ENCODE data around the gene SPIB. TPM values are rescaled to one million over a fixed set of nuclear protein-coding genes. Genes with fewer than 3 reads are reported as not detected.

SPIB gene
- 1.3 TPM in 2 replicates for total RNA-seq

DNA sequence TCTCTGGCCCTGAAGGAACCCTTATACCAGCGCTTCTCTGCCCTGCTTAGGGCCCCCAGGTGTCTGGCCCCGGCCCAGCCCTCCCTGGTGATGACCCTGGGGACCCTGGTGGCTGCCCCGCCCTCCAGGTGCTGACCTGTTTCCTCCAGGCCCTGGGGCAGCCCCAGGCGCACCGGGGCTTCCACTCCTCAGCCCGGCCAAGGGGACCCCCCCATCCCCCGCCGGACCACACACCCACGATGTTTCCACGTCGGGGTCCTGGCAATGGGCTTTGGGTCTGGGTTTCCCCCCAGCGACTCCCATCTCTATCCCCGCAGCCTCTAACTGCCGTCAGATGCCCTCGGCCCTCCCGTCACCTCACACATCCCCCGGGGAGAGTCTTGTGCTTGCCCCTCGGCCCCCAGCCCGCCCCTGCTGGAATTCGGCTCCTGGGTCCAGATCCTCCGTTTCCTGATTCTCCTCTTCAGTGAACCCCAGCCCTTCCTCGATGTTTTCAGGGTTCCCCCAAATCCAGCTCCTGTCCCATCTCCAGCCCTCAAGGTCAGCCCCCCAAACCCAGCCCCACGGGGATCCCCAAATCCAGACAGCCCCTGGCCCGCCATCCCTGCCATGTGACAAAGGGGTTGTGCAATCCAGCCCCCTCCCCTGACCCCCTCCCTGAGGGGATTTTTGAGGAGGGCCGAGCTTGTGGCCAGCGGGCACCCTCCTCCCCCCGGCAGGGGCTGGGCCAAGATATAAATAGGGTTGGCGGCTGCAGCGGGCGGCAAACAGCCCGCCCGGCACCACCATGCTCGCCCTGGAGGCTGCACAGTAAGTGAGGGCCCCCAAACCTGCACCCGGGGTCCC, at the start of gene SPIB:
TSS of gene SPIB (plus strand) at position 763 of the 846 bp plus-strand sequence. CDS start at position 788, 25 bp downstream.
- Mint-ChIP-seq H3K27ac (no peak within 1 kb of the TSS), H3K4me3 (no peak within 1 kb of the TSS), H3K9me3 (no peaks in the 10 kb centered on the region), H3K4me1 (ENCODE audit: low read depth) (peaks cover 12% of the 10 kb centered on the region), H3K36me3 (ENCODE audit: low read depth) (peaks cover 11% of the 10 kb centered on the region), H3K27me3 (ENCODE audit: insufficient read depth) (peaks cover 2% of the 10 kb centered on the region)
- intact Hi-C loops (cut with micrococcal nuclease): no loop called here
- no peak for DNase-seq (ENCODE audit: low spot score)

DNA sequence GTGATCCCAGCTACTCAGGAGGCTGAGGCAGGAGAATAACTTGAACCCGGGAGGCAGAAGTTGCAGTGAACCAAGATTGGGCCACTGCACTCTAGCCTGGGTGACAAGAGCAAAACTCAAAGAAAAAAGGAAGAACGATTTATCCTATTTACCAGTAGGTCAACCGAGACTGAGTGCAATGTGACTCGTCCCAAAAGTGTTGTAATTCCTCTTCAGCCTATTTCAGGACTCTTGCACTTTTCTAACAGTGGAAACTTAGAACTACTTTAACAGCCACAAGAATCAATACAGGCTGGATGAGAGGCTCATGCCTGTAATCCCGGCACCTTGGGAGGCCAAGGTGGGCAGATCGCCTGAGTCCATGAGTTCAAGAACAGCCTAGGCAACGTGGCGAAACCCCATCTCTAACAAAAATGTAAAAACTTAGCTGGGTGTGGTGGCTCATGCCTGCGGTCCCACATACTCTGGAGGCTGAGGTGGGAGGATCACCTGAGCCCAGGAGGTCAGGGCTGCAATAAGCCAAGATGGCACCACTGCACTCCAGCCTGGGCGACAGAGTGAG, 46.7 kb upstream of the SPIB start:
- peaks cover 34% of the 10 kb centered on the region for H3K4me1 Mint-ChIP-seq (ENCODE audit: low read depth)
- no peak for DNase-seq (ENCODE audit: low spot score)
- no peaks in the 10 kb centered on the region for H3K27me3 Mint-ChIP-seq (ENCODE audit: insufficient read depth)
- no peak overlapping the region for H3K4me3 Mint-ChIP-seq
- no peaks in the 10 kb centered on the region for H3K9me3 Mint-ChIP-seq
- H3K27ac Mint-ChIP-seq: no peak overlapping the region
- intact Hi-C loops (cut with micrococcal nuclease): no loop called here
- H3K36me3 Mint-ChIP-seq (ENCODE audit: low read depth): peaks cover 4% of the 10 kb centered on the region

DNA sequence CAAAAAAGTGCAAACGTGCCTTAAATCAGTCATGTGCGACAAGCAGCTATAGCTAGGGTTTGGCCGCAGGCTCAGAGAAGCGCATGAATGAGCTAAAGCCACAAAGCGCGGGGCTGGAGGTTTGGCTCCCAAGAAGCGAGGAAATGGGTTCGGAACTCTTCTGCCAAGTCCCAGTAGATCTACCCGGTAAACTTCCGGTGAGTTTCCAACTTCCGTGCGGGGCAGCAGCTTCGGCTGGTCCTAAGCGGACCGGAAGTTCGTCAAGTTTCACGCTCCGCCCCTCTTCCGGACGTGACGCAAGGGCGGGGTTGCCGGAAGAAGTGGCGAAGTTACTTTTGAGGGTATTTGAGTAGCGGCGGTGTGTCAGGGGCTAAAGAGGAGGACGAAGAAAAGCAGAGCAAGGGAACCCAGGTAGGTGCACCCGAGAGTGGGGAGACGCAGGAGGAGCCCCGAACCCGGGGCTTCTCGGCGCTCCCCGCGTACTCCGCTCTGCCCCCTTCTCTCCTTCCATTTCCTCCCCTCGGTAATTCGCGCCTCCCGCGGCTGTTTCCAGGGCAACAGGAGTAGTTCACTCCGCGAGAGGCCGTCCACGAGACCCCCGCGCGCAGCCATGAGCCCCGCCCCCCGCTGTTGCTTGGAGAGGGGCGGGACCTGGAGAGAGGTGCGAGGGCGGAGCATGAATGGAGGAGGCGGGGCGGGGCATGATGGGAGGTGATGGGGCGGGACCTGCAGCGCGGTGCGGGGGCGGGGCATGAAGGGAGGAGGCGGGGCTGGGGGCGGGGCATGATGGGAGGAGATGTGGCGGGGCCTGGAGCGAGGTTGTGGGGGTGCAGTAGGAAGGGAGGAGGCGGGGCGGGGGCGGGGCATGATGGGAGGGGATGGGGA, 42.3 kb upstream of the SPIB start, which contains the start of gene NR1H2:
TSS of gene NR1H2 (plus strand) at position 292 of the 885 bp plus-strand sequence. CDS start 1,149 bp downstream, outside the sequence.
- Mint-ChIP-seq H3K4me1 (ENCODE audit: low read depth) (peaks cover 27% of the 10 kb centered on the region), H3K27ac (peak within 1 kb of the TSS; percentile 99), H3K36me3 (ENCODE audit: low read depth) (peaks cover 29% of the 10 kb centered on the region), H3K9me3 (no peaks in the 10 kb centered on the region), H3K27me3 (ENCODE audit: insufficient read depth) (no peaks in the 10 kb centered on the region), H3K4me3 (peak within 1 kb of the TSS; percentile 100)
- intact Hi-C loops (cut with micrococcal nuclease): loop anchor here (1.0 kb wide), 6 partner anchors 8 to 499 kb away; partner anchors contain the start of genes AKT1S1, JOSD2, KCNC3 and POLD1
- peak; percentile 93 for DNase-seq (ENCODE audit: low spot score)

DNA sequence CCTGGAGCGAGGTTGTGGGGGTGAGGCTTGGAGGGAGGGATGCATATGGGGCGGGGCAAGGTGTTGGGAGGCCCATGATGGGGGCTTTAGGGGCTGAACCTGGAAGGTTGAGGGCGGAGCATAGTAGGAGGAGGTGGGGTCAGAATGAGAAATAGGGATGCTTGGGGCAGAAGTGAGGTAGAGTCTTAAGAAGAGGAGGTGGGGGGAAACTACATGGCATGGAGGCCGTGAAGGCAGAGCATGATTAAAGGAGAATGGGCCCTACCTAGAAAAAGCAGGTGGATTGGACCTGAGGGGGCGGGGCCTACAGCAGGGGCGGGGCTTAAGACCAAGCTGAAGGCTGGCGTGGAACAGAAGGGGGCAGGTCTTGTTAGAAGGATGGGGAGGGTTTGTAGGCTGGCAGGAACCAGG, 41.7 kb upstream of the SPIB start:
- Mint-ChIP-seq H3K27me3 (ENCODE audit: insufficient read depth) (no peaks in the 10 kb centered on the region), H3K9me3 (no peaks in the 10 kb centered on the region), H3K4me1 (ENCODE audit: low read depth) (peaks cover 27% of the 10 kb centered on the region), H3K36me3 (ENCODE audit: low read depth) (peaks cover 30% of the 10 kb centered on the region), H3K4me3 (peak overlapping the region; percentile 100), H3K27ac (peak overlapping the region; percentile 85)
- intact Hi-C loops (cut with micrococcal nuclease): no loop called here
- DNase-seq (ENCODE audit: low spot score): no peak

DNA sequence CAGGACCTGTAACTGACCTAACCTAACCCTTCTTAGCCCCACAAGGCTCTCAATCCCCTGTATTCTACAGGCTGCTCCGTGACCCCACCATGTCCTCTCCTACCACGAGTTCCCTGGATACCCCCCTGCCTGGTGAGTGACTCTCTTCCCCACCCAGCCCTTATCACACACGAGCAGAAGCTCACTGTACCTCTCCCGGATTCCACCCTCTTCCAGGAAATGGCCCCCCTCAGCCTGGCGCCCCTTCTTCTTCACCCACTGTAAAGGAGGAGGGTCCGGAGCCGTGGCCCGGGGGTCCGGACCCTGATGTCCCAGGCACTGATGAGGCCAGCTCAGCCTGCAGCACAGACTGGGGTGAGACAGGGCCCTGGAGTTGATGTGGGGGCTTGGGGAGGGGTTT, 41.2 kb upstream of the SPIB start:
- H3K27me3 Mint-ChIP-seq (ENCODE audit: insufficient read depth): no peaks in the 10 kb centered on the region
- H3K36me3 Mint-ChIP-seq (ENCODE audit: low read depth): peaks cover 30% of the 10 kb centered on the region
- H3K27ac Mint-ChIP-seq: peak overlapping the region; percentile 85
- no peaks in the 10 kb centered on the region for H3K9me3 Mint-ChIP-seq
- intact Hi-C loops (cut with micrococcal nuclease): no loop called here
- DNase-seq (ENCODE audit: low spot score): no peak
- peaks cover 27% of the 10 kb centered on the region for H3K4me1 Mint-ChIP-seq (ENCODE audit: low read depth)
- H3K4me3 Mint-ChIP-seq: peak overlapping the region; percentile 100

DNA sequence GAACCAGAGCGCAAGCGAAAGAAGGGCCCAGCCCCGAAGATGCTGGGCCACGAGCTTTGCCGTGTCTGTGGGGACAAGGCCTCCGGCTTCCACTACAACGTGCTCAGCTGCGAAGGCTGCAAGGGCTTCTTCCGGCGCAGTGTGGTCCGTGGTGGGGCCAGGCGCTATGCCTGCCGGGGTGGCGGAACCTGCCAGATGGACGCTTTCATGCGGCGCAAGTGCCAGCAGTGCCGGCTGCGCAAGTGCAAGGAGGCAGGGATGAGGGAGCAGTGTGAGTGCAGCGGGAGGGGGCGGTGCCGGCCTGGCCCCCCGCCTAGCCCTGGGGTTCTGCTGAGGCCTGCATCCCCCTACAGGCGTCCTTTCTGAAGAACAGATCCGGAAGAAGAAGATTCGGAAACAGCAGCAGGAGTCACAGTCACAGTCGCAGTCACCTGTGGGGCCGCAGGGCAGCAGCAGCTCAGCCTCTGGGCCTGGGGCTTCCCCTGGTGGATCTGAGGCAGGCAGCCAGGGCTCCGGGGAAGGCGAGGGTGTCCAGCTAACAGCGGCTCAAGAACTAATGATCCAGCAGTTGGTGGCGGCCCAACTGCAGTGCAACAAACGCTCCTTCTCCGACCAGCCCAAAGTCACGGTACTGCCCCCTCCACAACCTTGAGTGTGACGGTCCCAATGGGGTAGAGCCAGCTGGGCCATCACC, 40.4 kb upstream of the SPIB start:
- H3K4me3 Mint-ChIP-seq: no peak overlapping the region
- H3K9me3 Mint-ChIP-seq: no peaks in the 10 kb centered on the region
- no peaks in the 10 kb centered on the region for H3K27me3 Mint-ChIP-seq (ENCODE audit: insufficient read depth)
- H3K4me1 Mint-ChIP-seq (ENCODE audit: low read depth): peaks cover 30% of the 10 kb centered on the region
- H3K36me3 Mint-ChIP-seq (ENCODE audit: low read depth): peaks cover 30% of the 10 kb centered on the region
- intact Hi-C loops (cut with micrococcal nuclease): no loop called here
- no peak for DNase-seq (ENCODE audit: low spot score)
- peak overlapping the region; percentile 70 for H3K27ac Mint-ChIP-seq

DNA sequence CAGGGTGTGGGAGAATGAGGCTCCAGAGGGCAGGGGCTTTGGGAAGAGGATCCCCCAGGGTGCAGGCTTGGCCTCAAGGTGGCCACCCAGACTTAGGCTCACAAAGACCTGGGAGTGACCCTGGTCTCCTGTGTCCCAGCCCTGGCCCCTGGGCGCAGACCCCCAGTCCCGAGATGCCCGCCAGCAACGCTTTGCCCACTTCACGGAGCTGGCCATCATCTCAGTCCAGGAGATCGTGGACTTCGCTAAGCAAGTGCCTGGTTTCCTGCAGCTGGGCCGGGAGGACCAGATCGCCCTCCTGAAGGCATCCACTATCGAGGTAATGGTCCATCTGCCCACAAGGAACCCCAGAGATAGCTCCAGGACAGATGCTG, 39.9 kb upstream of the SPIB start:
- Mint-ChIP-seq H3K9me3 (no peaks in the 10 kb centered on the region), H3K27ac (no peak overlapping the region), H3K27me3 (ENCODE audit: insufficient read depth) (no peaks in the 10 kb centered on the region), H3K4me3 (no peak overlapping the region), H3K36me3 (ENCODE audit: low read depth) (peaks cover 30% of the 10 kb centered on the region), H3K4me1 (ENCODE audit: low read depth) (peaks cover 36% of the 10 kb centered on the region)
- intact Hi-C loops (cut with micrococcal nuclease): no loop called here
- no peak for DNase-seq (ENCODE audit: low spot score)

DNA sequence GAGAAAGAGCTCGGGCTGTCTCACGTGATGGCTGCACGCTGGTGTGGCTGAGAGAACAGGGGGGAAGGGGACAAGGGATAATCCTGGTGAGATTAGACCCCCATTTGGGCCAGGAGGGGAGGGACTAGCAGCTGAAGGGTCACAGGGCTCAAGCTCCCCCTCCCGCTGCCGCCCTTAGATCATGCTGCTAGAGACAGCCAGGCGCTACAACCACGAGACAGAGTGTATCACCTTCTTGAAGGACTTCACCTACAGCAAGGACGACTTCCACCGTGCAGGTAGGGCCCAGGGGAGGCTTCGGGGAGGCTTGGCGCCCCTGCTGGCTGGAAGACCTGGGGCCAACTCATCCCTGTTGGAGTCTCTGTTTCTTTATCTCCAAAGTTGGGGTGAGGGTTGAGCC, 39.1 kb upstream of the SPIB start:
- Mint-ChIP-seq H3K9me3 (no peaks in the 10 kb centered on the region), H3K36me3 (ENCODE audit: low read depth) (peaks cover 32% of the 10 kb centered on the region), H3K27me3 (ENCODE audit: insufficient read depth) (no peaks in the 10 kb centered on the region), H3K27ac (no peak overlapping the region), H3K4me1 (ENCODE audit: low read depth) (peaks cover 36% of the 10 kb centered on the region), H3K4me3 (no peak overlapping the region)
- intact Hi-C loops (cut with micrococcal nuclease): no loop called here
- no peak for DNase-seq (ENCODE audit: low spot score)

DNA sequence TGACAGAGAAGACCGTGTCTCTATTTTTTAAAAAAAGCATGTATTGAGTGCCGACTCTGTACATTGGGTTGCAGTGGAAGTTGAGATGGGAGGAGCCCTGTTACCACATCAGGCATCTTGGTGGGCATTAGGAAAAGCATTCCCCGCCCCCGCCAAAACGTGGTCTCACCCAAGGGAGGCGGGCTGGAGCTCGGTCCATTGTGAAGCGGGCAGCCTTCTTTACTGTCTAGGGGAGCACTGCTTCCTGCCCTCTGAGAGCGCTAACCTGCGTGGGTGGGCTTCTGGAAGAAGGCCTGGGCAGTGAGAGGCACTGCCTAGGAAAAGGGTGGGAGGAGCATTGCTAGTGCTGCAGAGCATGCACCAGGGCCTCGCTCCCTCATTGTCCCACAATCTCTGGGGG, 38.6 kb upstream of the SPIB start:
- DNase-seq (ENCODE audit: low spot score): no peak
- Mint-ChIP-seq H3K9me3 (no peaks in the 10 kb centered on the region), H3K4me3 (no peak overlapping the region), H3K27ac (no peak overlapping the region), H3K27me3 (ENCODE audit: insufficient read depth) (no peaks in the 10 kb centered on the region), H3K36me3 (ENCODE audit: low read depth) (peaks cover 38% of the 10 kb centered on the region), H3K4me1 (ENCODE audit: low read depth) (peaks cover 40% of the 10 kb centered on the region)
- intact Hi-C loops (cut with micrococcal nuclease): no loop called here

DNA sequence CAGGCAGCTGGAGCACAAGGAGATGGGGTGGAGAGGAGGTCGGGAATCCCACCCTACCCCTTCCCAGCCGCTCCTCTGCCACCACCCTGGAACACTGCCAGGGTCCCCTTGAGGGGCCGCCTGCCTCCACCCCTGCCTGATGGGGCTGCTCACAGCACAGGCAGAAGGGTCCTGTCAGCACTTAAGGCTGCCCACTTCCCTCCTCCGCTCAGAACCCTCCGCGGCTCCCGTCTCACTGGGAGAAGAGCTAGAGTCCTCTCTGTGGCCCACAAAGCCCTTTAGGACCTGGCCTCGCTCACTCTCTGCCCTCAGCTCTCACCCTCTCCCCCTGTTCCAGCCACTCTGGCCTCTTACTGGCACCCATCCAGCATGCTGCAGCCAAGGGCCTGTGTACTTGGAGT, 38.0 kb upstream of the SPIB start:
- no peak overlapping the region for H3K27ac Mint-ChIP-seq
- no peak overlapping the region for H3K4me3 Mint-ChIP-seq
- no peaks in the 10 kb centered on the region for H3K27me3 Mint-ChIP-seq (ENCODE audit: insufficient read depth)
- DNase-seq (ENCODE audit: low spot score): no peak
- intact Hi-C loops (cut with micrococcal nuclease): no loop called here
- no peaks in the 10 kb centered on the region for H3K9me3 Mint-ChIP-seq
- peaks cover 42% of the 10 kb centered on the region for H3K4me1 Mint-ChIP-seq (ENCODE audit: low read depth)
- peaks cover 38% of the 10 kb centered on the region for H3K36me3 Mint-ChIP-seq (ENCODE audit: low read depth)

DNA sequence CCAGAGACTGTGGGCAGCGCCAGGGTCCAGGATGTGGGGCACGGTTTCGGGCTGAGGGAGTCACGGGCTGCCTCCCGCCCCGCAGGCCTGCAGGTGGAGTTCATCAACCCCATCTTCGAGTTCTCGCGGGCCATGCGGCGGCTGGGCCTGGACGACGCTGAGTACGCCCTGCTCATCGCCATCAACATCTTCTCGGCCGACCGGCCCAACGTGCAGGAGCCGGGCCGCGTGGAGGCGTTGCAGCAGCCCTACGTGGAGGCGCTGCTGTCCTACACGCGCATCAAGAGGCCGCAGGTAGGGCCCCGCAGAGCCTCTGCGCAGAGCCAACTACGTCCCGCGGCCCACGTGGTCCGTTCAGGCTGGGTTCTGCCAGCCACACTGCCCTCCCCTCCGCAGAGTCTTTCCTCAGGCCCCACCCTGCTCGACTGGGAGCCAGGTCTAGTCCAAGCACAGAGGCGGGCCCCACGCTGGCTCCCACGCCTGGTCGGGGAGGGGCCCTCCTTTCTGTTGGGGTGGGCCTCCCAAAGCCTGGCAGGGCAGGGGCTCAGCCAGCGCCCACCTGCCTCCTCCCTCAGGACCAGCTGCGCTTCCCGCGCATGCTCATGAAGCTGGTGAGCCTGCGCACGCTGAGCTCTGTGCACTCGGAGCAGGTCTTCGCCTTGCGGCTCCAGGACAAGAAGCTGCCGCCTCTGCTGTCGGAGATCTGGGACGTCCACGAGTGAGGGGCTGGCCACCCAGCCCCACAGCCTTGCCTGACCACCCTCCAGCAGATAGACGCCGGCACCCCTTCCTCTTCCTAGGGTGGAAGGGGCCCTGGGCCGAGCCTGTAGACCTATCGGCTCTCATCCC, 36.6 kb upstream of the SPIB start:
- no peaks in the 10 kb centered on the region for H3K9me3 Mint-ChIP-seq
- H3K27ac Mint-ChIP-seq: no peak overlapping the region
- intact Hi-C loops (cut with micrococcal nuclease): no loop called here
- no peak overlapping the region for H3K4me3 Mint-ChIP-seq
- peaks cover 35% of the 10 kb centered on the region for H3K4me1 Mint-ChIP-seq (ENCODE audit: low read depth)
- H3K36me3 Mint-ChIP-seq (ENCODE audit: low read depth): peaks cover 34% of the 10 kb centered on the region
- DNase-seq (ENCODE audit: low spot score): no peak
- no peaks in the 10 kb centered on the region for H3K27me3 Mint-ChIP-seq (ENCODE audit: insufficient read depth)

Data from activated T-helper 1 cell treated with anti-CD3 and anti-CD28 coated beads, Interleukin-12 subunit alpha, Interleukin-12 subunit beta, Interleukin-2, Interleukin-4 antibody, amounts not matched to agents 30 ng/mL and 10 ng/mL and 1 ng/mL, durations not matched to agents 14 hours and 24 hours and 36 hours (primary cell).